HepG2 (cell line): ENCODE results near the gene SEMA3F. TPM values are rescaled to one million over a fixed set of nuclear protein-coding genes. Genes with fewer than 3 reads are reported as not detected.
A peak's percentile ranks its signal among the peaks of the same experiment; 100 is the strongest.

Source experiments
- GATAD1 ChIP-seq: IDR thresholded peaks from 2 replicates; pipeline ENCODE4 v1.6.1; 2016; ENCODE audit warnings: missing genetic modification reagents, missing compliant biosample characterization
- HMG20A ChIP-seq: IDR thresholded peaks from 2 replicates; pipeline ENCODE4 v1.6.1; 2016; ENCODE audit warnings: borderline replicate concordance
- MIER3 ChIP-seq: IDR thresholded peaks from 2 replicates; pipeline ENCODE4 v1.6.1; 2016; ENCODE audit warnings: missing compliant biosample characterization, borderline replicate concordance
- NRL ChIP-seq: sonication (generic); formaldehyde crosslinking; IDR thresholded peaks from 2 replicates; pipeline ENCODE4 v1.5.0; 2020; ENCODE audit warnings: missing genetic modification reagents, mild to moderate bottlenecking, moderate library complexity, borderline replicate concordance
- PRDM10 ChIP-seq: sonication (generic); formaldehyde crosslinking; IDR thresholded peaks from 2 replicates; pipeline ENCODE4 v1.4.0; 2020; ENCODE audit warnings: low read depth, missing genetic modification reagents
- RFX1 ChIP-seq: fragments of 450-650 bp; IDR thresholded peaks from 2 replicates; pipeline ENCODE4 v1.6.1; 2017
- ZFP41 ChIP-seq: sonication (generic); formaldehyde crosslinking; IDR thresholded peaks from 2 replicates; pipeline ENCODE4 v1.4.0; 2020; ENCODE audit warnings: mild to moderate bottlenecking, missing genetic modification reagents, borderline replicate concordance
- ZFYVE20 ChIP-seq: sonication (generic); formaldehyde crosslinking; IDR thresholded peaks from 2 replicates; pipeline ENCODE4 v1.8.0; 2023; ENCODE audit warnings: low read depth, mild to moderate bottlenecking, moderate library complexity, missing genetic modification reagents, borderline replicate concordance
- ZNF121 ChIP-seq: sonication (generic); formaldehyde crosslinking; IDR thresholded peaks from 2 replicates; pipeline ENCODE4 v1.5.0; 2020; ENCODE audit warnings: mild to moderate bottlenecking, missing genetic modification reagents
- ZNF224 ChIP-seq: sonication (generic); formaldehyde crosslinking; IDR thresholded peaks from 2 replicates; pipeline ENCODE4 v1.5.0; 2020; ENCODE audit warnings: mild to moderate bottlenecking, missing genetic modification reagents
- ZNF33B ChIP-seq: sonication (generic); formaldehyde crosslinking; IDR thresholded peaks from 2 replicates; pipeline ENCODE4 v1.5.1; 2020; ENCODE audit warnings: mild to moderate bottlenecking, missing genetic modification reagents
- ZNF446 ChIP-seq: sonication (generic); formaldehyde crosslinking; IDR thresholded peaks from 2 replicates; pipeline ENCODE4 v1.5.0; 2020; ENCODE audit warnings: mild to moderate bottlenecking, missing genetic modification reagents
- ZNF550 ChIP-seq: sonication (generic); formaldehyde crosslinking; IDR thresholded peaks from 2 replicates; pipeline ENCODE4 v1.4.0; 2020; ENCODE audit warnings: mild to moderate bottlenecking, missing genetic modification reagents, borderline replicate concordance
- ZNF646 ChIP-seq: sonication (generic); formaldehyde crosslinking; IDR thresholded peaks from 2 replicates; pipeline ENCODE4 v1.9.0; 2021; ENCODE audit warnings: mild to moderate bottlenecking, missing genetic modification reagents
- ZNF777 ChIP-seq: sonication (generic); formaldehyde crosslinking; IDR thresholded peaks from 2 replicates; pipeline ENCODE4 v1.4.0; 2020; ENCODE audit warnings: missing genetic modification reagents
- ZNF816 ChIP-seq: sonication (generic); formaldehyde crosslinking; IDR thresholded peaks from 2 replicates; pipeline ENCODE4 v1.8.0; 2022; ENCODE audit warnings: missing genetic modification reagents, mild to moderate bottlenecking, borderline replicate concordance
- polyA plus RNA-seq, 8 experiments: library from polyadenylated mRNA; depleted of rRNA in 3 of 8; stranded (reverse) in 7 of 8; unstranded in 1 of 8; fragments of >200 nt; fragmentation: Illumina TruSeq in 4 of 8; extraction: Trizol in 4 of 8; gene quantifications; 2 replicates each; pipeline versions ENCODE4 v1.2.1 to v1.2.3, GENCODE V29; 2011 to 2016; ENCODE audit warnings: low read depth in 4 of 8, missing spikeins in 1 of 8, mixed read lengths in 1 of 8; ENCODE audit not compliant: insufficient read depth in 1 of 8
- total RNA-seq, 5 experiments: library from RNA; depleted of rRNA; stranded (reverse); fragments of >200 nt; fragmentation: Illumina TruSeq; extraction: Trizol; gene quantifications; 2 replicates each; pipeline ENCODE4 v1.2.3, GENCODE V29; 2016; ENCODE audit warnings: low read depth in 1 of 5
- TF ChIP-seq, protein P1 (sequence below): sonication (generic); formaldehyde crosslinking; IDR thresholded peaks from 2 replicates; pipeline ENCODE4 v1.4.0; 2020; ENCODE audit warnings: mild to moderate bottlenecking, missing genetic modification reagents

SEMA3F gene
- total and polyA plus RNA-seq, 2 of the 13 experiments (the other 11 are each of a cell fraction or from before 2014, with no cell fraction given) = 7.6 to 17.2 TPM

GRCh38 chr3:50150863-50151686, 4.0 kb upstream of the SEMA3F start (continued):
- TF ChIP-seq, protein P1, sequence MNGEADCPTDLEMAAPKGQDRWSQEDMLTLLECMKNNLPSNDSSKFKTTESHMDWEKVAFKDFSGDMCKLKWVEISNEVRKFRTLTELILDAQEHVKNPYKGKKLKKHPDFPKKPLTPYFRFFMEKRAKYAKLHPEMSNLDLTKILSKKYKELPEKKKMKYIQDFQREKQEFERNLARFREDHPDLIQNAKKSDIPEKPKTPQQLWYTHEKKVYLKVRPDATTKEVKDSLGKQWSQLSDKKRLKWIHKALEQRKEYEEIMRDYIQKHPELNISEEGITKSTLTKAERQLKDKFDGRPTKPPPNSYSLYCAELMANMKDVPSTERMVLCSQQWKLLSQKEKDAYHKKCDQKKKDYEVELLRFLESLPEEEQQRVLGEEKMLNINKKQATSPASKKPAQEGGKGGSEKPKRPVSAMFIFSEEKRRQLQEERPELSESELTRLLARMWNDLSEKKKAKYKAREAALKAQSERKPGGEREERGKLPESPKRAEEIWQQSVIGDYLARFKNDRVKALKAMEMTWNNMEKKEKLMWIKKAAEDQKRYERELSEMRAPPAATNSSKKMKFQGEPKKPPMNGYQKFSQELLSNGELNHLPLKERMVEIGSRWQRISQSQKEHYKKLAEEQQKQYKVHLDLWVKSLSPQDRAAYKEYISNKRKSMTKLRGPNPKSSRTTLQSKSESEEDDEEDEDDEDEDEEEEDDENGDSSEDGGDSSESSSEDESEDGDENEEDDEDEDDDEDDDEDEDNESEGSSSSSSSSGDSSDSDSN = peak; percentile 67
- TF ChIP-seq RFX1 (no peak), GATAD1 (CRISPR knock-in tag) (0 out of 2 replicates have a peak, but pooled peaks have one; percentile 18), ZNF646 (CRISPR knock-in tag) (no peak), MIER3 (no peak), ZNF121 (CRISPR knock-in tag) (no peak), ZNF446 (CRISPR knock-in tag) (no peak), ZFYVE20 (CRISPR knock-in tag) (no peak), ZNF550 (CRISPR knock-in tag) (peak; percentile 54; the same call in 1 of the 2 replicates), ZNF777 (CRISPR knock-in tag) (0 out of 2 replicates have a peak, but pooled peaks have one; percentile 33), ZNF33B (CRISPR knock-in tag) (peak; percentile 60; the same call in 1 of the 2 replicates), ZNF816 (CRISPR knock-in tag) (no peak), NRL (no peak), HMG20A (CRISPR knock-in tag) (no peak), PRDM10 (CRISPR knock-in tag) (no peak), ZNF224 (CRISPR knock-in tag) (no peak), ZFP41 (0 out of 2 replicates have a peak, but pooled peaks have one; percentile 37)
